Large intestine (tissue), 3 donors: Measurements from ENCODE around the gene RASL12. TPM values are rescaled to one million over a fixed set of nuclear protein-coding genes. Genes with fewer than 3 reads are reported as not detected.
A peak's percentile ranks its signal among the peaks of the same experiment; 100 is the strongest.

Source experiments
- DNase-seq, 2 donors: peaks; one replicate each; pipeline versions ENCODE4 v3.0.0 to v3.0.0-alpha.2; 2013
- H3K27ac ChIP-seq: one replicate; pipeline ENCODE4 v1.5.1; 2013; ENCODE audit warnings: low read length
- H3K27me3 ChIP-seq: 2 replicates; pipeline ENCODE4 v1.6.1; 2013; ENCODE audit warnings: low read length; ENCODE audit not compliant: control insufficient read depth, insufficient read depth
- H3K36me3 ChIP-seq: 2 replicates; pipeline ENCODE4 v1.6.1; 2013; ENCODE audit warnings: low read length; ENCODE audit not compliant: control insufficient read depth, insufficient read depth
- H3K4me1 ChIP-seq: one replicate; pipeline ENCODE4 v1.6.1; 2013; ENCODE audit warnings: low read length; ENCODE audit not compliant: control insufficient read depth, insufficient read depth
- H3K4me3 ChIP-seq: one replicate; pipeline ENCODE4 v1.5.1; 2013; ENCODE audit warnings: low read length
- H3K9me3 ChIP-seq: one replicate; pipeline ENCODE4 v1.6.1; 2013; ENCODE audit warnings: mild to moderate bottlenecking, low read depth, low read length, moderate library complexity; ENCODE audit not compliant: control insufficient read depth
- WGBS: methylation state at CpG from one replicate; pipeline ENCODE4 v1.1.5; 2013; ENCODE audit warnings: low lambda C conversion rate; ENCODE audit not compliant: insufficient coverage; 5-methylcytosine and 5-hydroxymethylcytosine counted together
- polyA plus RNA-seq: library from polyadenylated mRNA; unstranded; fragments of 120-200 nt; gene quantifications from one replicate; pipeline ENCODE4 v1.2.1, GENCODE V29; 2013

Gene RASL12
- polyA plus RNA-seq, 1 donor = 3.6 TPM

- H3K4me1 ChIP-seq = peaks cover 59% of the 10 kb centered on the region
- no peak overlapping the region for H3K27ac ChIP-seq
- no peaks in the 10 kb centered on the region for H3K27me3 ChIP-seq
- H3K4me3 ChIP-seq = no peak overlapping the region
- H3K9me3 ChIP-seq = no peaks in the 10 kb centered on the region
- WGBS = no CpG with 5 or more reads among the region's 7 CpGs
- DNase-seq = no peak
- no peaks in the 10 kb centered on the region for H3K36me3 ChIP-seq
Observed at GRCh38 chr15:65084500-65085206, 16.9 kb upstream of the RASL12 start.

GRCh38 chr15:65083262-65083701 lies 15.5 kb upstream of the RASL12 start:
- no CpG with 5 or more reads among the region's 7 CpGs for WGBS
- H3K27ac ChIP-seq = no peak overlapping the region
- H3K4me3 ChIP-seq = no peak overlapping the region
- H3K27me3 ChIP-seq = peaks cover under 1% of the 10 kb centered on the region
- H3K9me3 ChIP-seq = no peaks in the 10 kb centered on the region
- DNase-seq = peak in 1 of 2 donors; percentile 57
- peaks cover 48% of the 10 kb centered on the region for H3K4me1 ChIP-seq
- H3K36me3 ChIP-seq = no peaks in the 10 kb centered on the region

- no peaks in the 10 kb centered on the region for H3K36me3 ChIP-seq
- WGBS = 0% methylated on average over 1 of the region's 7 CpGs
- peaks cover 46% of the 10 kb centered on the region for H3K4me1 ChIP-seq
- H3K9me3 ChIP-seq = peaks cover 5% of the 10 kb centered on the region
- H3K4me3 ChIP-seq = no peak overlapping the region
- peaks cover 9% of the 10 kb centered on the region for H3K27me3 ChIP-seq
- no peak overlapping the region for H3K27ac ChIP-seq
- peak; percentile 48 to 84 for DNase-seq
Observed at GRCh38 chr15:65082303-65082953, 14.6 kb upstream of the RASL12 start.

- Histone ChIP-seq H3K4me1 (peaks cover 39% of the 10 kb centered on the region), H3K9me3 (peaks cover 12% of the 10 kb centered on the region), H3K36me3 (no peaks in the 10 kb centered on the region), H3K27me3 (peaks cover 13% of the 10 kb centered on the region), H3K27ac (no peak overlapping the region), H3K4me3 (no peak overlapping the region)
- WGBS = no CpG with 5 or more reads among the region's 5 CpGs
- DNase-seq = no peak
Observed at GRCh38 chr15:65081758-65082157, 14.0 kb upstream of the RASL12 start.

- H3K36me3 ChIP-seq = no peaks in the 10 kb centered on the region
- WGBS = 100% methylated on average over 1 of the region's 6 CpGs
- no peak overlapping the region for H3K4me3 ChIP-seq
- peaks cover 17% of the 10 kb centered on the region for H3K27me3 ChIP-seq
- peaks cover 34% of the 10 kb centered on the region for H3K4me1 ChIP-seq
- peaks cover 15% of the 10 kb centered on the region for H3K9me3 ChIP-seq
- H3K27ac ChIP-seq = no peak overlapping the region
- DNase-seq = no peak
Observed at GRCh38 chr15:65081270-65081669, 13.5 kb upstream of the RASL12 start.

GRCh38 chr15:65079580-65079979 lies 11.8 kb upstream of the RASL12 start:
- H3K27ac ChIP-seq = no peak overlapping the region
- H3K4me3 ChIP-seq = no peak overlapping the region
- peaks cover 17% of the 10 kb centered on the region for H3K27me3 ChIP-seq
- H3K36me3 ChIP-seq = no peaks in the 10 kb centered on the region
- no CpG with 5 or more reads among the region's 5 CpGs for WGBS
- peaks cover 28% of the 10 kb centered on the region for H3K4me1 ChIP-seq
- H3K9me3 ChIP-seq = peaks cover 15% of the 10 kb centered on the region
- DNase-seq = peak in 1 of 2 donors; percentile 49

- Histone ChIP-seq H3K27me3 (peaks cover 17% of the 10 kb centered on the region), H3K4me1 (peaks cover 21% of the 10 kb centered on the region), H3K9me3 (peaks cover 15% of the 10 kb centered on the region), H3K4me3 (no peak overlapping the region), H3K27ac (no peak overlapping the region), H3K36me3 (no peaks in the 10 kb centered on the region)
- peak; percentile 82 to 87 for DNase-seq
- no CpG with 5 or more reads among the region's 24 CpGs for WGBS
Observed at GRCh38 chr15:65077981-65078352, 10.2 kb upstream of the RASL12 start.

- H3K27ac ChIP-seq = no peak overlapping the region
- peaks cover 16% of the 10 kb centered on the region for H3K4me1 ChIP-seq
- H3K36me3 ChIP-seq = no peaks in the 10 kb centered on the region
- no peak for DNase-seq
- H3K27me3 ChIP-seq = peaks cover 17% of the 10 kb centered on the region
- peaks cover 15% of the 10 kb centered on the region for H3K9me3 ChIP-seq
- WGBS = no CpG with 5 or more reads among the region's 85 CpGs
- no peak overlapping the region for H3K4me3 ChIP-seq
Observed at GRCh38 chr15:65077291-65077980, 9.6 kb upstream of the RASL12 start.

GRCh38 chr15:65076486-65077290 lies 8.9 kb upstream of the RASL12 start, which contains the start of gene KBTBD13:
Gene KBTBD13 (plus strand): TSS chr15:65076746. CDS start chr15:65076816, 70 bp downstream.
- Histone ChIP-seq H3K36me3 (no peaks in the 10 kb centered on the region), H3K27ac (no peak within 1 kb of the TSS), H3K4me1 (peaks cover 8% of the 10 kb centered on the region), H3K4me3 (no peak within 1 kb of the TSS), H3K27me3 (peaks cover 17% of the 10 kb centered on the region), H3K9me3 (peaks cover 15% of the 10 kb centered on the region)
- WGBS = no CpG with 5 or more reads among the region's 73 CpGs
- DNase-seq = no peak
